HG02970 (cell line): Measurements from ENCODE around the gene PRX.
"Not testable (repeated sequence)": the region's sequence is repeated elsewhere in the genome, so short reads cannot be mapped to it uniquely, and the experiment has no call there.

Experiments used
- ATAC-seq: cut with Tn5 transposase; IDR thresholded peaks from one replicate; pipeline ENCODE4 v1.9.1; 2021; ENCODE audit warnings: mild to moderate bottlenecking, moderate library complexity, moderate number of reproducible peaks; ENCODE audit not compliant: unreplicated experiment, low FRiP score

PRX gene, protein sequence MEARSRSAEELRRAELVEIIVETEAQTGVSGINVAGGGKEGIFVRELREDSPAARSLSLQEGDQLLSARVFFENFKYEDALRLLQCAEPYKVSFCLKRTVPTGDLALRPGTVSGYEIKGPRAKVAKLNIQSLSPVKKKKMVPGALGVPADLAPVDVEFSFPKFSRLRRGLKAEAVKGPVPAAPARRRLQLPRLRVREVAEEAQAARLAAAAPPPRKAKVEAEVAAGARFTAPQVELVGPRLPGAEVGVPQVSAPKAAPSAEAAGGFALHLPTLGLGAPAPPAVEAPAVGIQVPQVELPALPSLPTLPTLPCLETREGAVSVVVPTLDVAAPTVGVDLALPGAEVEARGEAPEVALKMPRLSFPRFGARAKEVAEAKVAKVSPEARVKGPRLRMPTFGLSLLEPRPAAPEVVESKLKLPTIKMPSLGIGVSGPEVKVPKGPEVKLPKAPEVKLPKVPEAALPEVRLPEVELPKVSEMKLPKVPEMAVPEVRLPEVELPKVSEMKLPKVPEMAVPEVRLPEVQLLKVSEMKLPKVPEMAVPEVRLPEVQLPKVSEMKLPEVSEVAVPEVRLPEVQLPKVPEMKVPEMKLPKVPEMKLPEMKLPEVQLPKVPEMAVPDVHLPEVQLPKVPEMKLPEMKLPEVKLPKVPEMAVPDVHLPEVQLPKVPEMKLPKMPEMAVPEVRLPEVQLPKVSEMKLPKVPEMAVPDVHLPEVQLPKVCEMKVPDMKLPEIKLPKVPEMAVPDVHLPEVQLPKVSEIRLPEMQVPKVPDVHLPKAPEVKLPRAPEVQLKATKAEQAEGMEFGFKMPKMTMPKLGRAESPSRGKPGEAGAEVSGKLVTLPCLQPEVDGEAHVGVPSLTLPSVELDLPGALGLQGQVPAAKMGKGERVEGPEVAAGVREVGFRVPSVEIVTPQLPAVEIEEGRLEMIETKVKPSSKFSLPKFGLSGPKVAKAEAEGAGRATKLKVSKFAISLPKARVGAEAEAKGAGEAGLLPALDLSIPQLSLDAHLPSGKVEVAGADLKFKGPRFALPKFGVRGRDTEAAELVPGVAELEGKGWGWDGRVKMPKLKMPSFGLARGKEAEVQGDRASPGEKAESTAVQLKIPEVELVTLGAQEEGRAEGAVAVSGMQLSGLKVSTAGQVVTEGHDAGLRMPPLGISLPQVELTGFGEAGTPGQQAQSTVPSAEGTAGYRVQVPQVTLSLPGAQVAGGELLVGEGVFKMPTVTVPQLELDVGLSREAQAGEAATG (N-terminal part only)

DNA sequence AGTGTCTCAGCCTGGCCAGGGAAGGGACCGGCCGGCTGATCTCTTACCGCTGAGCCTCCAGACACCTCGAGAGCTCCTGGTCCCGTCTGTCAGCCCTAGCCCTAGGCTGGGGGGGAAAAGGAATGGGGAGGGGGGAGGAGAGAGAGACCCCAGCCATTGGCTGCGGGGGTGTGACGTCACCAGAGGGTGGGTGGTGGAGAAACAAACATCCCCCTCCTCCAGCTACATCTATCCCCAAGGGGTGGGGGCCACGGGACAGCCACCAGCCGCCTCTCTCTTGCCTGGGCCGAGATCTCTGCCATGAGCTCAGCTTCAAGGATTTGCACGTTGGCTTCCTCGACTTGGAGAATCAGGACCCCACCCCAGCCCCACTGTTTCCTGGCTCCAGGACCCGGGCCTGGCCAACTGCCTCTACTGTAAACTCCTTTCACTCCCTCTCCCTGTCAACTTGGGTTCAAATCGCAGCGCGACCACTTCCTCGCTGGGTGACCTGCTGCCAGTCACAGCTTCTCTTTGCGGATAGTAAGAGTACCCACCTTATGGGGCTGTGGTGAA lies at the start of gene PRX:
PRX (minus strand) TSS at position 88 of the 555 bp plus-strand sequence. CDS start 5,446 bp downstream, outside the sequence.
- no peak for ATAC-seq

DNA sequence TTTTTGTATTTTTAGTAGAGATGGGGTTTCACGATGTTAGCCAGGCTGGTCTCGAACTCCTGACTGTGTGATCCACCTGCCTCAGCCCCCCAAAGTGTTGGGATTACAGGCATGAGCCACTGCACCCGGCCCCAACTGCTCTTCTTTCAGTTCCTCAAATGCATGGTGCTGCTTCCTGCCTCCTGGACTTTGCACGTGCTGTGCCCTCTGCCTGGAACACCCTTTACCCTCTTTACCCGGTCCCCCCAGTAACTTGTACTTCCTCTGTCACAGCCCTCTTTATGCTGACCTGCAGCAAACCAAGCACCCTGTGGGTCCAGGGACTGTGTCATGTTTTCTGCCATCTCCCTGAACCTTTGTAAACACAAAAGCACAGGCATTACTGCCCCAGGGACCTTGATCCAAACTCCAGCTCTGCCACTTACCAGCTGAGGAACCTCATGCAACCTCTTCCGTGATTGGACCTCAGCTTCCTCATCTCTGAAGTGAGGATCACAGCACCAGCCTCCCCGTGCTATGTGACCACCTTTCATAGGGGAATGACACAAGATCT lies 48.6 kb upstream of the PRX start:
- no peak for ATAC-seq

DNA sequence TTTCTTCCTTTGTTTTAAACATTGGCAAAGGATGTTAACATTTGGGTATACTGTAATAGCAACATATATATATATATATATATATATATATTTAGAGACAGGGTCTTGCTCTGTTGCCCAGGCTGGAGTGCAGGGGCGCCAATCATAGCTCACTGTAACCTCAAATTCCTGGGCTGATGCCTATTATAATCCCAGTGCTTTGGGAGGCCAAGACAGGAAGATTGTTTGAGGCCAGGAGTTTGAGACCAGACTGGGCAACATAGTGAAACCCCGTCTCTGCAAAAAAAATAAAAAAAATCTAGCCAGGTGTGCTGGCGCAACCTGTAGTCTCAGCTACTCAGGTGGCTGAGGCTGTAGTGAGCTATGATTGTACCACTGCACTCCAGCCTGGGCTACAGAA lies 47.0 kb upstream of the PRX start:
- ATAC-seq: no peak

DNA sequence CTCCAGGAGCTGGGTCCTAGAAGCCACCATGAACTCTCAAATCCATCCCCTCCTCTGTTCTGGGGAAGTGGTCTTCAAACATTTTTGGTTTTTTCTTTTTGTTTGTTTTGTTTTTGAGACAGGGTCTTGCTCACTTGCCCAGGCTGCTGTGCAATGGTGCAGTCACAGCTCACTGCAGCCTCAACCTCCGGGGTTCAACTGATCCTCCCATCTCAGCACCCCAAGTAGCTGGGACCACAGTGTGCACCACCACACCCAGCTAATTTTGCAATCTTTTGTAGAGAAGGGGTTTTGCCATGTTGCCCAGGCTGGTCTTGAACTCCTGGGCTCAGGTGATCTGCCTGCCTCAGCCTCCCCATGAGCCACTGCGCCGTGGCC lies 45.4 kb upstream of the PRX start:
- ATAC-seq: no peak

DNA sequence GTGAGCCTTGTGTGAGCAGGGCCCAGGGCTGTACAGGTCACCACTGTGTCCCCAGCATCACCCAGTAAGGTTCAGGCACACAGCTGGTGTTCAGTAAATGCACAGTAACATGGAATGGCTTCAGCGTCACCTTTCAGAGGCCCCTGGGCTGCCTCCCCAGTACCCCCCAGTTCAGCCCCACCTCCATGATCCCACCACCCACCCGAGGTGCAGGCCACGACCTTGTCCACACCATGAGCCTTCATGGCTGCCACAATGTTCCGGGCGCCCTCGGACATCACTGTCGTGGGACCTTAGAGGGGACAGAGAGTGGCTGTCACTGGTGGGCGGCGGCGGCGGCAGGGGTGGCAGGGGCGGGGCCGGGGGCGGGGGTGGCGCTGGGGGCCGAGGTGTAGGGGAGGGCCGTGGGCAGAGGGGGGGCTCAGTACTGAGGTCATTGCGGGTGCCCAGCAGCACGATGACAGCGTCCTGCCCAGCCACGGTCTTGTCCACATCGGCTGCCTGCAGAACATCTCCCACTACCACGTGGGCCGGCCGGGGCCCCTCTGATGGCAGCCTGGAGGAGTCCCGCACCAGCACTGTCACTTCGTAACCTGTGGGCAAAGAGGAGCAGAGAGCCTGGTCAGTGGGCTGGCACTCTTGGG lies 44.9 kb upstream of the PRX start:
- ATAC-seq: no peak

DNA sequence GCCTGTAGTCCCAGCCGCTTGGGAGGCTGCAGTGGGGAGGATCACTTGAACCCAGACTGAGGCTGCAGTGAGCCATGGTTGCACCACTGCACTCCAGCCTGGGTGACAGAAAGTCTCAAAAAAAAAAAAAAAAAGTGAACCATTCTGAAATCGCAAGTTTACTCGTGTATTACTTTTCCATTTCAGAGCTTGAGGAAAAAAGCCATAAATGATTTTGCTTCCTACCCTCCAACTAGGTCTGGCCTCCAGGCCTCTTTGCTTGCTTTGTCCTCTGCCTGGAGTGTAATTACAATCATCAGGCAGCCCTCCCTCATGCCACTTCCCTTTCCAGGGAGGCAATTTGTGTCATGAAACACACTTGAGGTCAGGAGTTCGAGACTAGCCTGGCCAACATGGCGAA lies 43.9 kb upstream of the PRX start:
- ATAC-seq: no peak

DNA sequence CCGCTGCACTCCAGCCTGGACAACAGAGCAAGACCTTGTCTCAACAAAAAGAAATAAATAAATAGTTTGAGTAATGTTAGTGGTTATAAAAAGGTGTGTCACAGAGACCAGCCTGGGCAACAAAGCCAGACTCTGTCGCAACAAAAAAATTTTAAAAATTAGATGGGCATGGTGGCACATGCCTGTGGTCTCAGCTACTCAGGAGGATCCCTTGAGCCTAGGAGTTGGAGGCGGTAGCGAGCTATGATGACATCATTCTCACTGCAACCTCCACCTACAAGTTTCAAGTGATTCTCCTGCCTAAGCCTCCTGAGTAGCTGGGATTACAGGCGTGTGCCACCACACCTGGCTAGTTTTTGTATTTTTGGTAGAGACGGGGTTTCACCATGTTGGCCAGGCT lies 40.8 kb upstream of the PRX start:
- ATAC-seq: not testable (repeated sequence)

DNA sequence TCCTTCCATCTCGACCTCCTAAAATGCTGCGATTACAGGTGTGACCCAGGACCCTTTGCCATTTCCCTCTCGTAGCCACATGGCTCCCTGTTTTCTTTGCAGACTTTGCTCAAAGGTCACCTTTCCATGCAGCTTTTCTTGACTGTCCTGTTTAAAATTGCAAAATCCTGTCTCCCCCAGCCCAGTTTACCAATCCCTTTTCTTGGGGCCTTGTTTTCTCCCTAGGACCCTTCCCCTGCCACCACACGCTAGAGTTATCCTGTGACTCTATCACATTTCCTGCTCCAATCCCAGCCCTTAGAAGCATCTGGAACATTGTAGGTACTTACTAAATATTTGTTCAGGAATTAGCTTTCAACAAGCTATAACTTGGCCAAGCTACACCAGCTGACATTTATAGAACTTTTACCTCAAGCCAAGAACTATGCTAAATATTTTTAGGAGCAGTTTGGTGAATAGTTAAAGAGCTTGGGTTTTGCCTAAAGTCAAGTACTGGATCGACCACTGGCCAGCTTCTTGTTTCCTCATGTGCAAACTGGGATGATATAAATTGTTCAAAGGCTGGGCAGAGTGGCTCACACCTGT lies 40.1 kb upstream of the PRX start:
- ATAC-seq: no peak

DNA sequence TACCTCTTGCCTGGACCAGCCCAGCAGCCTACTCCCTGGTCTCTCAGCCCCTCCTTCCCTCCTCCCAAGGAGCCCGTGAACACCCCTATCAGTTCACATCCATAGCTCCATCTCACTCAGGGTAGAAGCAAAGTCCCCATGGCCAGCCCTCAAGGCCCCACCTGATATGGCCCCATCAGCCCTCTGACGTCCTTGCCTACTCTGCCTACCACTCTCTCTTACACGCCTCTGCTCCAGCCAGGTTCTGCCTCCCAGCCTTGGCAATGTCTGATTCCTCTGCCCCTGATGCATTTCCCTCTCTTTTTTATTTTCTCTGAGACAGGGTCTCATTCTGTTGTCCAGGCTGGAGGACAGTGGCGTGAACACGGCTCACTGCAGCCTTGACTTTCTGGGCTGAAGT lies 38.8 kb upstream of the PRX start:
- no peak for ATAC-seq

DNA sequence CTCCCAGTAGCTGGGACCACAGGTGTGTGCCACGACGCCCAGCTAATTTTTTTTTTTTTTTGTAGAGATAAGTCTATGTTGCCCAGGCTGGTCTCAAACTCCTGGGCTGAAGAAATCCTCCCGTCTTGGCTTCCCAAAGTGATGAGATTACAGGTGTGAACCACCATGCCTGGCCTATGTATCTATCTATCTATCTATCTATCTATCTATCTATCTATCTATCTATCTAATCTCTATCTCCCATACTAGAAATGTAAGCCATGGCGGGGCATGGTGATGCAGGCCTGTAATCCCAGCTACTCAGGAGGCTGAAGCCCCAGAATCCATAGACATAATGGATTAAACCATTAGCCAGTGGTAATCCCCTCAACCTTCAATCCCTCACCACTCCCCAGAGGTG lies 37.5 kb upstream of the PRX start:
- ATAC-seq: no peak

DNA sequence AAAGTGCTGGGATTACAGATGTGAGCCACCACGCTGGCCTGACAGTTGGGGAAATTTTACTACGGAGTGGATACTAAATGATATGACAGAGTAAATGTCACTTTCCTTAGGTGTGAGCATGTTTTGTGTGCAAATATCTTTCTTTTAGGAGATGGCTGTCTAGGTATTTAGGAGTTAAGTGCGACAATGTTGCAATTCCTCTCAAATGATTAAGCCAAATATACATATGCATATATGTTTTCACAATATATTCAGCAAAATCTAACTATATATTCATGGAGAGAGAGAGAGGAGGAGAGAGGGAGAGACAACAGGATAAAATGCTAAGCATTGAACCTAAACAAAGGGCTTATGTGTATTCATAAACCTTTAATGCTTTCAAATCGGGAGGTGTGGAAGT lies 36.3 kb upstream of the PRX start:
- ATAC-seq: no peak

DNA sequence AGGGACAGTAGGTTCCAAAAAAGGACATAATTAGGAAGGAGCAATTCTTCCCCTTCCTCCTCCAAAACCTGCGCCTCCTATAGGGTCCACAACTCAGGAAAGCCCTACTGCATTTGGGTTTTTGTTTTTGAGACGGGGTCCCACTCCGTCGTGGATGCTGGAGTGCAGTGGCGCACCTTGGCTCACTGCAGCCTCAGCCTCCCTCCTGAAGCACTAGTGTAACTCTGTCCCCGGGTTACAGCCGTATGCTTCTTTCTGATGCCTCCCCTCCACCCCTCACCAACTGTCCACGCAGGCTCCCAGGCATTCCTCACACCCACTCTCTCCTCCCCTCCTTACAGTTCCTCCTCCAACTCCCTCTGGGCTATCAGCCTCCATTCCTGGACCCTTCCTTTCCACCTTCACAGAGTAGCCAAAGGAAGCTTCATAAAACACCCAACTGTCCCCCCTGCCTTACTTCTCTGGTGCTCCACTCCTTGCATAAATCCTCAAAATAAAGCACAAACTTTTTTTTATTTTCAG lies 33.1 kb upstream of the PRX start:
- ATAC-seq: no peak

DNA sequence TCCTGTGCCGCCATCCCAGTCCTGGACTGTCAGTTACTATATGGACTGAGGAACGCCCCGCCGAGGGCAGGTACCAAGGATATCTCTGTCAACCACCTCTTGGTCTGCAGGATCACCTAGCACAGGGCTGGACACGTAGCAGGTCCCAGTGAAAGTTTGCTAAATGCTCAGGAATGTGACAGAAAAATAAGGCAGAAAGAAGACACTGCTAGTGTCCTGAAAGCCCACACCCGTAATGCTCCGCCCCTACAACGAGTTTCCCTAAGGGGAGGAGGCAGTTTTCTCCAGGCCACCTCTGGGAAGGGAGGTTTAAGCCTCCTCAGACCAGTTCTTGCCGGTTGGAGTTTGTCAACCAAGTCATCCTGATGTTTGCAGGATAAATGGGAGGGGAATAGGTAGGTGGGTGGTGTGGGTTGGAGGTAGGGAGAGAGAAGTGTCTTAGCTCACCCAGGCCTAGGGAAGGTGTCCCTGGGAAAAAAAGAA lies 32.6 kb upstream of the PRX start:
- no peak for ATAC-seq

DNA sequence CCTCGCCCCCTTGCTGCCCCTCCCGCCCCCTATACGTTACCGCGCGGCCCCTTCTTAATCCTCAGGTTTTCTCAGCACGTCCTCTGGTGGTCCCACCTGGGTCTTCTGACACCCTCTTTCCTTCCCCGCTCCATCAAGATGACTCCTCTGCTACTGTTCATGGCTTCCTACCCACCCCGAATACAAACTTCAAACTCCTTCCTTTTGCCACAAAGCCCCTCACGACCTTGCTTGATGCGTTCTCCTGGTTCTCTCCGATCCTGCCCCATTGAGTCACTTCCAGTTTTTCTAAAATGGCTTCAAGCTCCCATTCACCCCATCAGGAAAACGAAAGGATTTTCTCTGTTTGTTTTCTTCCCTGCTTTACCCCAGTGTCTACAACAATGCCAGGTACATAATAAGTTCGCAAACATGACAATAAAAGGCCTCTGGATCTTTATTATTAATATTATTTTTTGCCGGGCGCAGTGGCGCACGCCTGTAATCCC lies 31.7 kb upstream of the PRX start:
- ATAC-seq: no peak

DNA sequence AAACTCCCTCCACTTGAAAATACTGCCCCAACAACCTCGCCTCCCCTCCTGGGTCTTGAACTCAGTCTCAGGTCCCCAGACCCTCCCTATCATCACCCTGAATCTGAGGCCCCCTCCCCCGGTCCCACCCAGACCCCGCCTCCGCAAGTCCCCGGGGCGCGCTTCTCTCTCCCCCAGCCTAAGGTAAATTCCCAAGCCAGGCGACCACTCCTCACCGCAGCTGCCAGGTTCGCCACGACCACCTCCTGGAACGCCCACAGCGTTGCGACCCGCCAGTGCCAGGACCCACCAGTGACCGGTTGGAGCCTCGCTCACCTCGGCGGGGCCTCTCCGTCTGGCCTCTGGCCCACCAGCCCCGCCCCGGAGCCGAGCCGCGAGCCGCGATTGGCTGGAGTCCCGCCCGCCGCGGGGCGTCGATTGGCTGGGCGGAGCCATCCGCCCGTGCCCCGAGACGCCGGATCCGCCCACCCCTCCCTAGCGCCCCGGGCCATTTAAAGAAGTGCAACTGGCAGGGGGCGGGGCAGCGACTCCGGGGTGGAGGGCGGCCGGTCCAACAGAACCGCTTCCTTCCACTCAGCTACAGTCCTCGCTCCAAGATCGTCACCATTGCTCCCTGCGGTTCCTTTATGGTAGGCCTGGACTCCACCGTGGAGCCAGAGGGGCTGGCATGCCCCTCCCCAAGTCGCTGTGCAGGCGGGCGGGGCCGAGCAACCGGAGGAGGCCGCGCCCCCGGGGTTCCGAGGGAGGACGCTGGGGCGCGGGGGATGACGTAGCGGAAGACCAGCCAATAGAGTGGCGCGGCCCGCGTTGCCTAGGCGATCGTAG lies 31.0 kb upstream of the PRX start, which contains the start of gene SERTAD3:
SERTAD3 (minus strand) TSS at position 336 of the 825 bp plus-strand sequence. CDS start 2,255 bp downstream, outside the sequence.
- peak; percentile 68 for ATAC-seq

DNA sequence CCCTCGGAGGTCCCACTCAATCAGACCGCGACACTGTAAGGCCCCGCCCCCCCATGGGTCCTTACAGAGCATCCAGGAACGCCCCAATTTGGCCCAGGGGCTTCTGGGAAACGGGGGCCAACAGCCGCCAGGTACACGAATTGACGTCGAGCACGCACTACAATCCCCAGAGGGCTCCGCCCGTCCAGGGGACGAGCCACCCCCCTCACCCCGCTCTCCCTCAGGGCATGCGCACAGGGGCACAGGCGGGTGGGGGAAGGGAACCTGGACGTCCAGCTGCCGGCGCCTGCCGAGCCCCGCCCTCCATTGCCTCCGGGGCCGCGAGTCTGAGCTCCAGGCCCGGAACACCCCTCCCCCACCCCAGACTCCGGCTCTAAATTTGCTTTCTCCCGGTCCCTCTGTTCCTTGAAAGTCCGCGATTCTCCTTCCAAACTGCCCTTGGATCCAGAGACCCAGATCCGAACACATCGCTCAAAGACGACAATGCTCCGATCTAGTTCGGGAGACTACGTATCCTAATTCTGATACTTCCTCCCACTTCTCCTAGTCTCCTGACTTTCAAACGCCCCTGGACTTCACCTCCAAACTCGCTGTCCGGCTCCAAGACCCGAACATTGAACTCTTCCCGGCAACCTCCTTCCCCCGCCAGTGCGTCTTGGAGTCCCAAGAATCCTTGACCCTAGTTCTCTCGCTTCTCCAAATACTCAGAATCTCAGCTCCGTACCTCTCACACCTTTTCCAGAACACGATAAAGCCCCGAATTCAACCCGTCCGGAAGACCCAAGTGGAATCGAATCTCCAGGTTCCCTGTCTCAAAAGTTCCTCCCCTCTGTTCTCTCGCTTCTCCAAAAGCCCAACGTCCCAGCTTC lies 30.2 kb upstream of the PRX start:
- peak; percentile 67 for ATAC-seq
